CD4-positive, alpha-beta T cell treated with Interferon alpha-2 for 1 hour (primary cell): ENCODE measurements around the gene SULT1A1.
"Not testable (repeated sequence)": the region's sequence is repeated elsewhere in the genome, so short reads cannot be mapped to it uniquely, and the experiment has no call there.

Experiments used
- DNase-seq, 2 donors: peaks; one replicate each; pipeline ENCODE4 v3.0.0-alpha.2; 2020 to 2022

Gene SULT1A1

DNA sequence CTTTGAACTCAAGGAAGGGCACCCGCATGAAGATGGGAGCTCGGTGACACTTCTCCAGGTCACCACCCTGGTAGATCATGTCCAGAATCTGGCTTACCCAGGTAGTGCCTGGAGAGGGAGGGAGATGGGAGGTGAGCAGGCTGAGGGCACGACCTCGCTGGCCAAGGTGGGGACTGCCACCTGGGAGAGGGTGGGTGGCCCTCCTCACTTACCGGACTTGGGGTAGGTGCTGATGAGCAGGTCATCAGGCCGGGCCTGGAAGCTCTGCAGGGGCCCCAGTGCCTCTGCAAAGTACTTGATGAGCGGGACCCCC, 1.4 kb downstream of the SULT1A1 start:
- not testable (repeated sequence) for DNase-seq

DNA sequence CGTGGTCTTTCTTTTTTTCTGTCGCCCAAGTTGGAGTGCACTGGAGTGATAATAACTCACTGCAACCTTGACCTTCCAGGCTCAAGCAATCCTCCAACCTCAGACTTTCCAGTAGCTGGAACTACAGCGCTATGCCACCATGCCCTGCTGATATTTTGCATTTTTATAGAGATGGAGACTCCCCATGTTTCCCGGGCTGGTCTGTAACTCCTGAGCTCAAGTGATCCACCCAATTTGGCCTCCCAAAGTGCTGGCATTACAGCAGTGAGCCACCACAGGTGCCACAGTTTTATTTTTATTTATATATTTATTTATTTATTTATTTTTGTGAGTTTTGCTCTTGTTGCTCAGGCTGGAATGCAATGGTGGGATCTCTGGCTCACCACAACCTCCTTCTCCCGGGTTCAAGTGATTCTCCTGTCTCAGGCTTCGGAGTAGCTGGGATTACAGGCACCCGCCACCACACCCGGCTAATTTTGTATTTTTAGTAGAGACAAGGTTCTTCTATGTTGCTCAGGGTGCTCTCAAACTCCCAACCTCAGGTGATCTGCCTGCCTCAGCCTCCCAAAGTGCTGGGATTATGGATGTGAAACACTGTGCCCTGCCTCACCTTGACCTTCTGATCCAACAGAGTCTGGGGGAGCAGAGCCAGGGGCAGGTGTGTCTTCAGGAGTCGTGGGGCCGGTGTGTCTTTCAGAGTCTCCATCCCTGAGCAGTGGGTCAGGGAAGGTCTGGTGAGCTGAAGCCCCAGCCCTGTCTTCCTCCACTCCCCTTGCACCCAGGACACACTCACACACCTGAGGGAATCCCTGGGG, 2.0 kb downstream of the SULT1A1 start:
- DNase-seq: not testable (repeated sequence)

DNA sequence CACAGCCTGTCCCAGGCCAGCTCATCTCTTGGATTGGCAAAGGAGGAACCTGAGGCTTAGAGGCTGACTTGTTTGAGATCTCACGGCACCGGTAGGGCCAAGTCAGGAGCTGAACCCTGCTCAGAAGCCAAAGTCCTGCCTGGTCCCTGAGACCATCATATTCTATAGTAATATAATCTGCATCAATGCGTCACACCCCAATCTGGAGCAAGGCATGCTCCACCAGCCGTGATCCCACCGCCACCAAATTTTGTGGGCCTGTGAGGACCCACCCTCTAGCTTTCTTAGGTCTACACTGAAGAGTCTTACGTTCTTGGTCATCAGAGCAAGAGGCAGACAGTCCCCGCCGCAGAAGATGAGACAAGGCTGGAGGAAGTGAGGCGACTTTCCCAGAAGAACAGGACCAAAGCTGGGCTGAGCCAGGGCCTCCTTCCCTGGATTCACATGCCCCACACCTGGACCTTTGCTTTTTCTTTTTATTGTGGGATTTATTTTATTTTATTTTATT, 2.7 kb downstream of the SULT1A1 start:
- no peak for DNase-seq

DNA sequence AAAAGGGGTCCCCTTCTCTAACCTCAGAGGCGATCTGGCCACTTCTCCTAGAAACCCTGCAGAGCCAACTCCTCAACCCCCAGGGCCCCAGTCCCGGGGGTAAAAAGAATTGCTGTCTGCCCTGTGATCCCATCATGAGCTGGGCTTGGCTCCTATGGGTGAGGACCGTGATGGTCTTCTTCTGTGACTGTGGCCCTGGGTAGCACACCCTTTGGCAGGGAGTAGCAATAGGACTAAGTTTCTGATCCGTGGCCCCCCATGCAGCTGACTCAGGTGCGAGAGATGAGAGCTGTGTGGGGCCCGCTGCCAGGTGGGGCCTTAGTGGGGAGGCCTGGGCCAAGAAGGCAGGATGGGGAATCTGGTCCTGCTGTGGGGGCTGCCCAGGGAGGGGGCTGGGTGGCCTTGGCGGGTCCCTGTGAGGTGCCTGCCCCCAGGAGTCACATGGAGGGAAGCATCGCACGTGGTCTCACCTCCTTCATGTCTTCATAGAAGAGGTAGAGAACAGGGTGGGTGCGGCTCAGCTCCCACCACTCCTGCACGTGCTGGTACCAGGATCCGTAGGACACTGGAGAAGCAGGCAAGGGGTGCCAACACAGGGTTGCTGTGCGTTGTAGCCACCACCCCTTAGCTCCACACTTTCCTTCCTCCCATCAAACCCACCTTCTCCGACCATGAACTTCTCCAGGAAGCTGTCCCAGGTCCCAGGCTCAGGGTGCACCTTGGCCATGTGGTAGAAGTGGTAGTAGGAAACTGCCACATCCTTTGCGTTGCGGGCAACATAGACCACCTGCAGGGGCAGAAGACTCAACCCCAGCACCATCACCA, 3.3 kb downstream of the SULT1A1 start:
- DNase-seq: no peak

DNA sequence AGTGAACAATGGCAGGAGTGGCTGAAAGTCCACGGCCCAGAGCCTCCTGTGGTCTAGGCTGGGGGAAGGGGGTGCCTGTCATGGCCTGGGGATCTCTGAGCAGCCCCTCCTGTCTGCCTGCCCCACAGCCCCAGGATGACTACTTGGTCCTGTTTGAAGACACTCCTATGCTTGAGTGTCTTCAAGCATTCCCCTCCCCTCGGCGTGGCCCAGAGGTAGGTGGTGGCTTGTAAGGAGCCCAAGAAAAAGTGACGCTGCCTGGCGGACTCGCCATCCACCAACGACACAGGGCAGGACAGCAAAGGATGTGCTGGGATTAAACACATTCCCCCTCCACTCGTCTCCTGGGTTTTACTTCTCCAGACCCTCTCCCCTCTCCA, 5.7 kb downstream of the SULT1A1 start:
- DNase-seq: no peak

DNA sequence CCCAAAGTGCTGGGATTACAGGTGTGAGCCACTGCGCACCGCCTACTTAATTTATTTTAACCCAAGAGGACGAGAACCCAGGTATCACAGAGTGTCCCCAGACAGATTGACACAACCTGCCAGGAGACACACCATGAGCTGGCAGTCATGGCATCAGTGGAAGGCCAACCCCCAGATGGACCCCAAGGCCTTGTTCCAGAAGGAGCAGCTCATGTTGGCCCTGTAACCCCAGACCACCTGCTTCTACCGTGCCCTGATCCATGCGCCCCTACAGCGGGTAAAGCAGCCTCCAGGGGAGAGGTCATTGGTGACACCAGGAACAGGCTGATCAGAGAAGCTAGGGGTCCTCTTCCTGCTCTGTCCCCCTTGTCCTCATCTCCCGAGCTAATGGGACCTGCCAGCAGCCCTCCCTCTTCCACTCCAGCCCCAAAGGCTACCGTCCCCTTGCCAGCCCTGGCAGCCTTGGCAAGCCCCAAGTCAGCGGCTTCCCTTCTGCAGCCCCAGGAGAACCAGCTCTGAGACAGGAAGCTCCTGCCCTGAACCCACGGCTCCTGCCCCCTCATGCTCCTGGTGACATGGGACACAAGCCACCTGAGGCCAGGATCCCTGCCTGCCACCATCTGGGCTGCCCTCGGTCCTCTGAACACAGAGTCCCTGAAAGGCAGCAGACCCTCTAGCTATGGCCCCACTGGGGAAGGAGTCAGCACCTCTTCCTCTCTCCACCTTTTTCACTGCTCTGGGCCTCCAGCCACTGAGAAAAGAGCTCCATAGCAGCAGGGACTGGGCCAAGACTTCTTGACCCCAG, 6.3 kb downstream of the SULT1A1 start:
- DNase-seq: no peak

DNA sequence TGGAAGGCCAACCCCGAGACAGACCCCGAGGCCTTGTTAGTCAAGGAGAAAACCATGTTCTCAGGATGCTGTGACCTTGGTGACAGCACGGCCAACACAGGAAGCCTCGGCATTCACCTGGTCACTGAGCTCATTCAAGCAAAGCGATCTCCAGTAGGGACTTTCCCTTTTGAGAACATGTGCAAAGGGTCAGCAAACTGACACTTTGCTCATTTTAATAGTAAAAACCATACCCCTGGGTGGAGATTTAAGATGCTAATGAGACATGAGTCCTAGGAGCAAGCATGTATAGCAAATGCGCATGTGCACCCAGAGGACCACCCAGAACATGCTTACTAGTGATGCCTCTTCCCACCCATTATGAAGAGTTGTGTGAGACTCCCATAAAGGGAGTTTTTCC, 7.3 kb downstream of the SULT1A1 start:
- no peak for DNase-seq

DNA sequence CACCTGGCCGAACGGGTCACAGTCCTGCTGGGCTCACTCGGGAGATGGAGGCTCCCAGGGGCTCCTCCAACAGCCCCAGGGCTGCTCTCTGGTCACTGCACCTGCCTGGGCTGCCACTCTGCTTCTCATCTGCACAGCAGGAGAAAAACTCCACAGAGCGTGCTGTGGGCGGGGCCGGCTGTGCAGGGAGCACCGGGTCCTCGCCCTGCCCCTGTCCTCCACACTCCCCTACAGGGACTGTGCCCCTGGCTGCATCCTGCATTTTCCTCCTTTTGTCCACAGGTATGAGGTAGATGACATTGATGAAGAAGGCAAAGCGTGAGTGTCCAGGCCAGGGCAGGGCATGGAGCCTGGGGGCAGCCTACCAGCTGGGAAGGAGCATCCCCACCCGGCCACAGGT, 7.8 kb downstream of the SULT1A1 start:
- not testable (repeated sequence) for DNase-seq

DNA sequence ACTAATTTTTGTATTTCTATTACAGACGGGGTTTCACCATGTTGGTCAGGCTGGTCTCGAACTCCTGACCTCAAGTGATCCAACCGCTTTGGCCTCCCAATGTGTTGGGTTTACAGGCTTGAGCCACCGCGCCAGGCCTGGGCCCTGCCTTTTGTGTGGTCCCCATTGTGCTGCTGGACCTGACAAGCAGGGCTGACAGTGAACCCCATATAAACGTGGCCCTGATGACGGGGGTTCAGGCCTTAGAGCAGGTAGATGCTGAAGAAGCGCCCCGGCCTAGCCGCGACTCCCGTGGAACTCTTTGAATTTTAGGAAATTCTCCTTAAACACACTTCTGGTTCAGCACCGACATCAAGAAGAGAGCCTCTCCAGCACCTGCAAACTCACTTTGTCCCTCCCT, 8.3 kb downstream of the SULT1A1 start:
- not testable (repeated sequence) for DNase-seq

DNA sequence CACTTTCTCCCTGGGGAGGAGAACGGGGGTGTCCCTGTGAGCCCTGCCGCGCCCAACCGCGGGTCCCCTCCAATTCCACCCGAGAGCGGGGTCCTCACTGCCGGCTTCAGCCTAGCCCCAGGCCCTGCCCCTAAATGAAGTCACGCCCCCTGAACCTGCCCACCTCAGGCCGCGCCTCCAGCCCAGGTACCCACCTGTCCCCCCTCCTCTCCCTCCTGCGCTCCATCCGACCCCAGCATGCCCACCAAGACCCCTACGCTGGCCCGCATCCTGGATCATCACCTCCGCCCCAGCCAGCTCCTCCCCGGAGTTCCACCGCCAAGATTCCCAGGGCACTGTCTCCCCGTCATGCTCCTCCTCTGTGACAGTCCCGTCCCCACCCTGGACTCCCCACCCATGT, 8.9 kb downstream of the SULT1A1 start:
- DNase-seq: not testable (repeated sequence)

DNA sequence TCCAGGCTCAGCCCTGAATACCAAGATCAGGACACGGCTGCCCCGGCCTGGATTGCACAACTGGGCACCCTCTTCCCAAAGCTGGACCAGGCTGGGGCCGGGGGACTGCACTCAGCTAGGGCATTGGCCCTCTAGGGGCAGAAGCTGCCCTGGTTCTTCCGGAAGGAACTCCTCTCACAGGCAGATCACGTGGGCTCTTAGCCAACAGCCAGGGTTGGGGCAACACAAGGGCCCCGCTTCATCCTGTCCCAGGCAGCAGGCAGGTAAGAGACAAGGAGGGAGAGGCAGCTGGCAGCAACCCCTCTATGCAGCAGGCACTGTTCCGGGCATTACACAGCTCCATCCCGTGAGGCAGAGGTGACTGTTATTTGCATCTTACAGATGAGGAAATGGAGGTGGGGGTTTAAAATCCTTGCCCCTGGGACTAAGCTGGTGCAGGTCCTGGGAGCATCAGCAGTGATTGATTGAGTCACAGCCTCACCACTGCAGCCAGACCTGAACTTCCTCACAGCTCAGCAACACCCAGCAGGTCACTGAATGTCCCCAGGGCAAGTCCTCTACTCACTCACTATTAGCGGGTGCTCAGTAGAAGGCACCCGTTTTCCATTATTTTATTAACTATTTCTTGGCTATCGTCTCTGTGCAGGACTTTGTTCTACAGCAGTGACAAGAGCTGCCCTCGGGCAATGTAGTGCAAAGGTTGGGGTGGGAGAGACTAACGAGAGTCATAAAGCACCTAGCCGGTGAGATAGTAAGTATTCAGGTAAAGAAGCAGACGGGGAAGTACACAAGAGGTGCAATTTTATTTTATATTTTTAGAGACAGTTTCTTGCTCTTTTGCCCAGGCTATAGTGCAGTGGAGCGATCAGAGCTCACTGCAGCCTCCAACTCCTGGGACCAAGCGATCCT, 10.2 kb downstream of the SULT1A1 start:
- not testable (repeated sequence) for DNase-seq

DNA sequence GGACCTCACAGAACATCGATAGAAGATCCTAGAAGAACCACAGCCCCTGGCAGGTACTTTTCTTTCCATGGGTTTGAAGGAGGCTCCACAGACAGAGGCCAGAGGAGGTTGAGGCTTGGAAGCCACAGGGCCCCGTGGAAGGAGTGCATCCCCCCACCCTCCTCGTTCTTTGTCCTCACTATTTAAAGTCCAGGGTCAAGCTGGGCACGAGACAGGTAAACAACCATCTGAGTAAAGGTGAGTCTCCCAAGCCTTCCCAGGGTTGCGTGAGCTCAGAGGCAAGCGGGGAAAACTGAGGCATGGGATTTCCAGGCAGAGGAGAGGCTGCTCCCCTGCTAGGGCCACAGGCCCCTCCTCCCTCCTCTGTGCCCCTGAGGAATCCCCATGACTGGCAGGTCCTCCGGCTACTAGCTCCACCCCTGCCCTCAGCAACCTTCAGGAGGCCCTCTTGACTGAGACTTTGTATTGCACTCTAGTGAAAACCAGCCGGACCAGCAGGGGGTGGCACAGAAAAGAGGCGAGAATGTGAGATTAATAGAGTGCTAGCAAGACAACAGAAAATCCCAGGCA, 12.1 kb downstream of the SULT1A1 start:
- no peak for DNase-seq

DNA sequence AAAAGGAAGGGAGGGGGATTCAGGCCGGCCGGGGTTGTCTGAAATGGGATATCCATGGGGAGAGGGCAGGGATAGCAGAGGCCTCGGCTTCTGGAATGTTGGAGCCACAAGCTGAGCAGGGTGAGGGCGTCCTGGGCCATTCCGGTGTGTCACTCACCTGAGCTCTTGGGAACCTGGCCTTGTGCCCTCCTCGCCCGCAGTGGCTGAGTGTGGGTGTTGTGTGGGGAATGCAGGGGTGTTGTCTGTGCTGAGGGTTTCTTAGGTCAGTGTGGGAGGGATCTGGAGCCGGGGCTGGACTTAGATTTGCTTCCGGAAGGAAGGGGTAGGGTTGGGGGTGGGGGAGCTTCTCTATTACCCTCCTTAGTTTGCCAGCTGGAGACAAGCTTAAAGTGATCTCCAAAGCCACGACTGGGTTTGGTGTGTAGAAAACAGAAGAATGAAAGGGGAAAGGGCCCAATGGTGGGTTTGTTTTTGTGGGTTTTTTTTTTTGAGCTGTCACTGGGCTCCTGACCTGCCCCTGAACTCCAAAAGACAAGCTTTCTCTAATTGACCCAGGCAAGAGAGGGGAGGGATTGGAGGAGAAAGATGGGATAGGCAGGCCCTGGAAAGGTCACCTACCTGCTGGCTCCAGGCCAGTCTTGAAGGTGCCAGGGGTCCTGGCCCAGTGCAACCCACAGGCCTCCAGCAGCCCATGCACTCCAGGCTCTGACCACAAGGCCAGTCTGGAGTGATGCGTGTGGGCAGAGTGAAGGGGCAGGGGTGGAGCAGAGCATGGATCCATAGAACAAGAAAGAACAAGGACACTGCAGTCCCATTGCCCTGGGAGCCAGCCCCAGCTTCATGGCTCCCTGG, 12.8 kb downstream of the SULT1A1 start, which contains the start of gene SULT1A2:
Gene SULT1A2 (minus strand): TSS at position 211 of the 852 bp plus-strand sequence. CDS start 1,120 bp downstream, outside the sequence.
- DNase-seq: no peak

DNA sequence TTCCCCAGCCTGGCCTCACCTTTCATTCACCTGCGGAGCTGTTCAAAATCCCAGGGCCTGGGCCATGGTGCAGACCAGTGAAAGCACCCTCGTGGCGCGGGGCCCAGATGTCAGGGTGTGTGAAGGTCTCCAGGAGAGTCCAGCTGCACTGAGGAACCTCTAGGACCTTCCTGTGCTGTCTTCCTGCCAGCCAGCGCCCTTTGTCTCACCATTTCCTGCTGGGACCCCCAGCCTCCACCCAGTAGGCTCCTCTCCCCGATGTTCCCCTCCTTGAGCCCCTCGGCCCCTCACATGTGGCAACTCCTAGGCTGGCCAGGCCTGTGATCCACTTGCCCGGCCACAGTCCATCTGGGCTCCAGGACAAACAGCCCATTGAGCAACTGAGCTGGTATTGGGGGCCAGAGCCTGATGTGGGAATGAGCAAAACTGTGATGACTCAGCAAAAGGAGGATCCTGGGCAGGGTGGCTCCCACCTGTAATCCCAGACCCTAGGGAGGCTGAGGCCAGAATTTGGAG, 13.7 kb downstream of the SULT1A1 start:
- no peak for DNase-seq

DNA sequence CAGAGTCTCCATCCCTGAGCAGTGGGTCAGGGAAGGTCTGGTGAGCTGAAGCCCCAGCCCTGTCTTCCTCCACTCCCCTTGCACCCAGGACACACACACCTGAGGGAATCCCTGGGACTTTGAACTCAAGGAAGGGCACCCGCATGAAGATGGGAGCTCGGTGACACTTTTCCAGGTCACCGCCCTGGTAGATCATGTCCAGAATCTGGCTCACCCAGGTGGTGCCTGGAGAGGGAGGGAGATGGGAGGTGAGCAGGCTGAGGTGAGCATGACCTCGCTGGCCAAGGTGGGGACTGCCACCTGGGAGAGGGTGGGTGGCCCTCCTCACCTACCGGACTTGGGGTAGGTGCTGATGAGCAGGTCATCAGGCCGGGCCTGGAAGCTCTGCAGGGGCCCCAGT, 14.4 kb downstream of the SULT1A1 start:
- DNase-seq: not testable (repeated sequence)

DNA sequence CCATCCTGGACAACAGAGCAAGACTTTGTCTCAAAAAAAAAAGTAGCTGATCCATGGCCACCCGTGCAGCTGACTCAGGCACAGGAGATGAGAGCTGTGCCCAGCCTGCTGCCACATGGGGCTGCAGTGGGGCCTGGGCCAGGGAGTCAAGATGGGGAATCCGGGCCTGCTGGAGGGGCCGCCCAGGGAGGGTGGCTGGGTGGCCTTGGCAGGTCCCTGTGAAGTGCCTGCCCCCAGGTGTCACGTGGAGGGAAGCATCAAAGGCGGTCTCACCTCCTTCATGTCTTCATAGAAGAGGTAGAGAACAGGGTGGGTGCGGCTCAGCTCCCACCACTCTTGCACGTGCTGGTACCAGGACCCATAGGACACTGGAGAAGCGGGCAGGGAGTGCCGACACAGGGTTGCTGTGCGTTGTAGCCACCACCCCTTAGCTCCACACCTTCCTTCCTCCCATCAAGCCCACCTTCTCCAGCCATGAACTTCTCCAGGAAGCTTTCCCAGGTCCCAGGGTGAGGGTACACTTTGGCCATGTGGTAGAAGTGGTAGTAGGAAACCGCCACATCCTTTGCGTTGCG, 16.8 kb downstream of the SULT1A1 start:
- DNase-seq: no peak

DNA sequence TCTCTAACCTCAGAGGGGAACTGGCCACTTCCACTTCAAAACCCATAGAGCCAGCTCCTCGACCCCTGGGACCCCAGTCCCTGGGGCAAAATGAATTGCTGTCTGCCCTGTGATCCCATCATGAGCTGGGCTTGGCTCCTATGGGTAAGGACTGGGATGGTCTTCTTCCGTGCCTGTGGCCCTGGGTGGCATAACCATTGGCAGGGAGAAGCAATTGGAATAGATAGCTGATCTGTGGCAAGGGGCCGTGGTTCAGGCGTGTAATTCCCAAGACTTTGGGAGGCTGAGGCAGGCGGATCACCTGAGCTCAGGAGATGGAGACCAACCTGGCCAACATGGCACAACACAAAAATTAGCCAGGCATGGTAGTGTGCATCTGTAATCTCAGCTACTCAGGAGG, 17.3 kb downstream of the SULT1A1 start:
- DNase-seq: no peak

DNA sequence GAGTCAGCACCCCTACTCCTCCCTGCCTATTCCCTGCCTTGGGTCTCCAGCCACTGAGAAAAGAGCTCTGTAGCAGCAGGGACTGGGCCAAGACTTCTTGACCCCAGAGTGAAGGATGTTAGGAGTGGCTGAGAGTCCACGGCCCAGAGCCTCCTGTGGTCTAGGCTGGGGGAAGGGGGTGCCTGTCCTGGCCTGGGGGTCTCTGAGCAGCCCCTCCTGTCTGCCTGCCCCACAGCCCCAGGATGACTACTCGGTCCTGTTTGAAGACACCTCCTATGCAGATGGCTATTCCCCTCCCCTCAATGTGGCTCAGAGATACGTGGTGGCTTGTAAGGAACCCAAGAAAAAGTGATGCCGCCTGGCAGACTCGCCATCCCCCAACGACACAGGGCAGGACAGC, 18.5 kb downstream of the SULT1A1 start:
- DNase-seq: no peak

DNA sequence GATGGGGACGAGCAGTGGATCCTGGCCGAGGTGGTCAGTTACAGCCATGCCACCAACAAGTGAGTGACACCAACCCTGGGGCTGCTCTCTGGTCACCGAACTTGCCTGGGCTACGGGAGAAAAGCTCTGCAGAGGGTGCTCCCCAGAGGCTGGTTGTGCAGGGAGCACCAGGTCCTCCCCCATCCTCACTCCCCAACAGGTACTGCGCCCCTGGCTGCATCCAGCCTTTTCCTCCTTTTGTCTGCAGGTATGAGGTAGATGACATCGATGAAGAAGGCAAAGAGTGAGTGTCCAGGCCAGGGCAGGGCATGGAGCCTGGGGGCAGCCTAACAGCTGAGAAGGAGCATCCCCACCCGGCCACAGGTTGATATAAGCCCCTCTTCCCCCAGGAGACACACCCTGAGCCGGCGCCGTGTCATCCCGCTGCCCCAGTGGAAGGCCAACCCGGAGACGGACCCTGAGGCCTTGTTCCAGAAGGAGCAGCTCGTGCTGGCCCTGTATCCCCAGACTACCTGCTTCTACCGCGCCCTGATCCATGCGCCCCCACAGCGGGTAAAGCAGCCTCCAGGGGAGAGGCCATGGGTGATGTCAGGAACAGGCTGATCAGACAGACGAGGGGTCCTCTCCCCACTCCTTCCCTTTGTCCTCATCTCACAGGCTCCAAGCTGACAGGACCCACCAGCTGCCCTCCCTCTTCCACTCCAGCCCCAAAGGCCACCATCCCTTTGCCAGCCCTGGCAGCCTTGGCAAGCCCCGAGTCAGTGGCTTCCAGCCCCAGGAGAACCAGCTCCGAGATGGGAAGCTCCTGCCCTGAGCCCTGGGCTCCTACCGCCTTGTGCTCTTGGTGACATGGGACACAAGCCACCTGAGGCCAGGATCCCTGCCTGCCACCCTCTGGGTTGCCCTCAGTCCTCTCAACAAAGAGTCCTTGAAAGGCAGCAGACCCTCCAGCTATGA, 19.2 kb downstream of the SULT1A1 start:
- no peak for DNase-seq
